Gastroesophageal sphincter (tissue), 4 donors: ENCODE measurements around the gene SLC9A6. TPM values are rescaled to one million over a fixed set of nuclear protein-coding genes. Genes with fewer than 3 reads are reported as not detected.

Experiments used
- ATAC-seq: fragments of 150-250 bp; one replicate; pipeline ENCODE4 v1.9.1; 2016; ENCODE audit warnings: mild to moderate bottlenecking, moderate library complexity
- H3K27ac ChIP-seq, 4 donors: fragments of 200-600 bp; sonication (generic) in 3 of 4; 1 replicate in 3 of 4; 2 replicates in 1 of 4; pipeline ENCODE4 v1.5.1; 2016 to 2019
- H3K27me3 ChIP-seq: fragments of 200-600 bp; sonication (generic); one replicate; pipeline ENCODE4 v1.5.1; 2019
- H3K36me3 ChIP-seq, 2 donors: fragments of 200-600 bp; sonication (generic); one replicate each; pipeline ENCODE4 v1.5.1; 2019; ENCODE audit warnings: control low read depth in 1 of 2
- H3K4me1 ChIP-seq, 3 donors: fragments of 200-600 bp; sonication (generic); 1 replicate in 2 of 3; 2 replicates in 1 of 3; pipeline ENCODE4 v1.5.1; 2016 to 2019; ENCODE audit warnings: control low read depth in 2 of 3
- H3K4me3 ChIP-seq, 2 donors: fragments of 200-600 bp; sonication (generic); one replicate each; pipeline ENCODE4 v1.5.1; 2019; ENCODE audit warnings: mild to moderate bottlenecking in 1 of 2, moderate library complexity in 1 of 2
- H3K9me3 ChIP-seq, 3 donors: fragments of 200-600 bp; sonication (generic); one replicate each; pipeline ENCODE4 v1.5.1; 2017 to 2019; ENCODE audit warnings: control low read depth in 2 of 3
- EP300 ChIP-seq: sonication (generic); formaldehyde crosslinking; IDR thresholded peaks from one replicate; pipeline ENCODE4 v1.6.1; 2017; ENCODE audit warnings: antibody characterized with exemption, mild to moderate bottlenecking
- POLR2A ChIP-seq, 2 donors: fragments of 450-650 bp; IDR thresholded peaks; one replicate each; pipeline ENCODE4 v1.6.1; 2017; ENCODE audit warnings: antibody characterized with exemption in 2 of 2, mild to moderate bottlenecking in 2 of 2, moderate library complexity in 1 of 2
- POLR2AphosphoS5 ChIP-seq: sonication (generic); formaldehyde crosslinking; IDR thresholded peaks from one replicate; pipeline ENCODE4 v1.6.1; 2017; ENCODE audit warnings: antibody characterized with exemption
- WGBS, 2 donors: methylation state at CpG; one replicate each; pipeline ENCODE4 v1.1.5; 2018; ENCODE audit warnings: low coverage in 1 of 2; 5-methylcytosine and 5-hydroxymethylcytosine counted together
- total RNA-seq, 4 donors: library from RNA; depleted of rRNA; stranded (reverse); fragments of >200 nt; gene quantifications; one replicate each; pipeline ENCODE4 v1.1.0, GENCODE V29; 2016
- TF ChIP-seq, protein P1 (sequence below), 4 experiments: fragments of 200-600 bp in 2 of 4; fragments of 450-650 bp in 2 of 4; sonication (generic) in 1 of 4; IDR thresholded peaks; one replicate each; pipeline ENCODE4 v1.5.1; 2017 to 2019; ENCODE audit warnings: antibody characterized with exemption in 4 of 4, mild to moderate bottlenecking in 2 of 4, moderate library complexity in 2 of 4

SLC9A6 gene
- total RNA-seq, 4 donors from 2014 or later, result 17.2 to 27.3 (median 20.3) TPM

DNA sequence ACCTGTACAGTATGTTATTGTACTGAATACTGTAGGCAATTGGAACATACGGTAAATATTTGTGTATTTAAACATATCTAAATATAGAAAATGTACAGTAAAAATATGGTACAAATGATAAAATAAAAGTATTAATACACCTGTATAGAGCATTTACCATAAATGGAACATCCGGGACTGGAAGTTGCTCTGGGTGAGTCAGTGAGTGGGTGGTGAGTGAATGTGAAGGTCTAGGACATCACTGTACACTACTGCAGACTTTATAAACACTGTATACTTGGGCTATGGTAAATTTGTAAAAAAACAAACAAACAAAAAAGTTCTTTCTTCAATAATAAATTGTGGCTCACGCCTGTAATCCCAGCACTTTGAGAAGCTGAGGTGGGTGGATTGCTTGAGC, 109.7 kb downstream of the SLC9A6 start:
- H3K27ac ChIP-seq, result no peak overlapping the region
- H3K4me1 ChIP-seq, result no peaks in the 10 kb centered on the region
- no peak for ATAC-seq
- no peaks in the 10 kb centered on the region for H3K9me3 ChIP-seq
- no peaks in the 10 kb centered on the region for H3K36me3 ChIP-seq
- H3K4me3 ChIP-seq, result no peak overlapping the region
- 73 to 81% methylated on average over 2 to 3 of the region's 3 CpGs for WGBS, 2 donors
- TF ChIP-seq, protein P1, sequence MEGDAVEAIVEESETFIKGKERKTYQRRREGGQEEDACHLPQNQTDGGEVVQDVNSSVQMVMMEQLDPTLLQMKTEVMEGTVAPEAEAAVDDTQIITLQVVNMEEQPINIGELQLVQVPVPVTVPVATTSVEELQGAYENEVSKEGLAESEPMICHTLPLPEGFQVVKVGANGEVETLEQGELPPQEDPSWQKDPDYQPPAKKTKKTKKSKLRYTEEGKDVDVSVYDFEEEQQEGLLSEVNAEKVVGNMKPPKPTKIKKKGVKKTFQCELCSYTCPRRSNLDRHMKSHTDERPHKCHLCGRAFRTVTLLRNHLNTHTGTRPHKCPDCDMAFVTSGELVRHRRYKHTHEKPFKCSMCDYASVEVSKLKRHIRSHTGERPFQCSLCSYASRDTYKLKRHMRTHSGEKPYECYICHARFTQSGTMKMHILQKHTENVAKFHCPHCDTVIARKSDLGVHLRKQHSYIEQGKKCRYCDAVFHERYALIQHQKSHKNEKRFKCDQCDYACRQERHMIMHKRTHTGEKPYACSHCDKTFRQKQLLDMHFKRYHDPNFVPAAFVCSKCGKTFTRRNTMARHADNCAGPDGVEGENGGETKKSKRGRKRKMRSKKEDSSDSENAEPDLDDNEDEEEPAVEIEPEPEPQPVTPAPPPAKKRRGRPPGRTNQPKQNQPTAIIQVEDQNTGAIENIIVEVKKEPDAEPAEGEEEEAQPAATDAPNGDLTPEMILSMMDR (IDR thresholded peaks at IDR 0.05), result no peak
- no peak for TF ChIP-seq EP300
- TF ChIP-seq POLR2AphosphoS5, result no peak
- no peak for TF ChIP-seq POLR2A (IDR thresholded peaks at IDR 0.05)
- no peaks in the 10 kb centered on the region for H3K27me3 ChIP-seq

Other genes with a start within 250 kb of the SLC9A6 start
- gene CT45A3, start 217.2 kb upstream of the SLC9A6 start, total RNA-seq, result not detected
- not detected for gene CT45A5, start 199.9 kb upstream of the SLC9A6 start, total RNA-seq
- gene CT45A6, start 182.6 kb upstream of the SLC9A6 start, total RNA-seq, result not detected
- gene CT45A2, start 165.4 kb upstream of the SLC9A6 start, total RNA-seq, result not detected
- gene CT45A7, start 148.2 kb upstream of the SLC9A6 start, total RNA-seq, result not detected
- gene CT45A8, start 130.9 kb upstream of the SLC9A6 start, total RNA-seq, result not detected
- not detected for gene CT45A9, start 113.6 kb upstream of the SLC9A6 start, total RNA-seq
- gene CT45A10, start 92.0 kb upstream of the SLC9A6 start, total RNA-seq, result not detected
- gene SAGE1, start 91.7 kb upstream of the SLC9A6 start, total RNA-seq, result not detected
- gene MMGT1, start 11.4 kb upstream of the SLC9A6 start, total RNA-seq, result 10 to 100 TPM; 33.0 to 43.9 (median 40.6) TPM
- 1,000 to 10,000 TPM; 2,495 to 4,363 (median 3,004) TPM for gene FHL1, start 162.1 kb downstream of the SLC9A6 start, total RNA-seq